Esophagus (tissue), 2 donors: ENCODE results near the gene SEMA3F. TPM values are rescaled to one million over a fixed set of nuclear protein-coding genes. Genes with fewer than 3 reads are reported as not detected.

Experiments
- H3K27ac ChIP-seq, 2 donors: one replicate each; pipeline ENCODE4 v1.5.1; 2013; ENCODE audit warnings: low read depth in 2 of 2, mild to moderate bottlenecking in 2 of 2, inconsistent platforms in 1 of 2, low read length in 1 of 2, moderate library complexity in 1 of 2
- H3K27me3 ChIP-seq, 2 donors: one replicate each; pipeline ENCODE4 v1.6.1; 2013; ENCODE audit warnings: low read length in 2 of 2, control low read depth in 1 of 2, mild to moderate bottlenecking in 1 of 2; ENCODE audit not compliant: insufficient read depth in 2 of 2, control insufficient read depth in 1 of 2
- H3K36me3 ChIP-seq, 2 donors: one replicate each; pipeline ENCODE4 v1.6.1; 2013; ENCODE audit warnings: low read length in 1 of 2; ENCODE audit not compliant: control insufficient read depth in 2 of 2, insufficient read depth in 2 of 2
- H3K4me1 ChIP-seq, 2 donors: one replicate each; pipeline ENCODE4 v1.6.1; 2013; ENCODE audit warnings: low read length in 1 of 2; ENCODE audit not compliant: control insufficient read depth in 2 of 2, insufficient read depth in 2 of 2
- H3K4me3 ChIP-seq, 2 donors: one replicate each; pipeline ENCODE4 v1.5.1; 2013; ENCODE audit warnings: low read length in 2 of 2, mild to moderate bottlenecking in 2 of 2, low read depth in 1 of 2, moderate library complexity in 1 of 2
- H3K9me3 ChIP-seq, 2 donors: one replicate each; pipeline ENCODE4 v1.6.1; 2013; ENCODE audit warnings: mild to moderate bottlenecking in 2 of 2, low read depth in 1 of 2, low read length in 1 of 2, moderate library complexity in 1 of 2; ENCODE audit not compliant: control insufficient read depth in 2 of 2, insufficient read depth in 1 of 2
- WGBS, 2 donors: extraction: QIAGEN DNeasy Blood & Tissue Kit; methylation state at CpG; one replicate each; pipeline ENCODE4 v1.1.7; 2013; 5-methylcytosine and 5-hydroxymethylcytosine counted together
- polyA plus RNA-seq, 2 donors: library from polyadenylated mRNA; stranded (reverse); fragments of 200-250 nt; gene quantifications; one replicate each; pipeline ENCODE4 v1.2.3, GENCODE V29; 2013
- donor health status: healthy with polysubstance abuse.
- donor health status: Bipolar disorder and iron deficiency.

Gene SEMA3F
- polyA plus RNA-seq, 2 donors: 55.4 to 79.6 TPM

DNA sequence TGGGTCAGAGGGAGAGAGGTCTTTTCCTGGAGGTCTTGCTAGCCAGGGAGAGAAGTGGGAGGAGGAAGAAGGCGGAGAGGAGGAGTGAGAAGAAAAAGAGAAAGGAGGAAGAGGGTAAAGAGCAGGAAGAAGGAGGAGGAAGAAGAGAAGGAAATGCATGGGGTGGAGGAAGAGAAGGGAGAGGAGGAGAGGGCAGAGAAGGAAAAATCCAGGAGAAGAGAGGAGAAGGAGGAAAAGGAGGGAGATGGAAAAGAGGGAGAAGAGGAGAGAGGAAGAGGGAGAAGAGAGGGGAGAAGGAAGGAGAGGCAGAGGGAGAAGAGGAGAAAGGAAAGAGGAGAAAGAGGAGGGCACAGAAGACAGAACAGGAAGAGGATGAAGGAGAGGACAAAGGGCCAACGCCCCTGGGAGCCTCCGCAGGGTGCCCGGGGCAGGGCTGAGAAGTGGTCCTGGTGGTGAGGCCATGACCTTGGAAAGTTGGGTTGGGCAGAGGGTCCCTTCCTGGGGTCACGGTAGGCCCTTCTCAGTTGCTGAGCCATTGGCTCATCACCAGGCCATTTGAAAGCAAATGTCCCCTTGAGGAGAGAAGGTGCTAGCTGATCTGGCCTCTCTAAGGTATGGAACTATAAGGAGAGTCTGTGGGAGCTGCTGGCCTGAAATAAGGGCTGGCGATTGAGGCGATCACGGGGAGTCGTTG, 1.2 kb upstream of the SEMA3F start:
- no peaks in the 10 kb centered on the region for H3K27me3 ChIP-seq
- peak overlapping the region in 1 of 2 donors; percentile 89 for H3K4me3 ChIP-seq
- H3K4me1 ChIP-seq: peaks cover 4 to 45% of the 10 kb centered on the region in 2 donors
- no peaks in the 10 kb centered on the region for H3K9me3 ChIP-seq
- no peaks in the 10 kb centered on the region for H3K36me3 ChIP-seq
- peak overlapping the region; percentile 80 to 84 for H3K27ac ChIP-seq
- 48 to 49% methylated on average over 9 of the region's 9 CpGs for WGBS, 2 donors

DNA sequence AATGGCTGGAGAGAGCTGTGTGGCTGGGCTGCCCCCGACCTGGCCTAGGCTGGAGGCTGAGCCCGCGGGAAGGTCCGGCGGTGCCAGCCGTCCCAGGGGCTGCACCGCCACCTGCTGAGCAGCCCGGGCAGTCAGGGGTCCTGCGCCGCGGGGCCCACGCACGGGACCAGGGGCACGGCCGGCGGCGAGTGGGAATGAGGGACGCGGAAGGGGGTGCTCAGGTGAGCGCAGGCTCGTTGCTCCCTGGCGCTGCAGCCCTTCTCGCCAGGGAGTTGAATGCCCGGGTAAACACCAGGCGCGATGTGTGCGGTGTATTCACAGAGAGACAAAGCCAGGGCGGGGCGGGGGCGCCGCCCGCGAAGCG, 666 bp upstream of the SEMA3F start:
- 3 to 5% methylated on average over 26 to 34 of the region's 34 CpGs for WGBS, 2 donors
- Histone ChIP-seq H3K27ac (peak overlapping the region; percentile 80 to 84), H3K27me3 (no peaks in the 10 kb centered on the region), H3K36me3 (no peaks in the 10 kb centered on the region), H3K9me3 (no peaks in the 10 kb centered on the region), H3K4me3 (peak overlapping the region; percentile 35 to 89), H3K4me1 (peaks cover 6 to 42% of the 10 kb centered on the region in 2 donors)

DNA sequence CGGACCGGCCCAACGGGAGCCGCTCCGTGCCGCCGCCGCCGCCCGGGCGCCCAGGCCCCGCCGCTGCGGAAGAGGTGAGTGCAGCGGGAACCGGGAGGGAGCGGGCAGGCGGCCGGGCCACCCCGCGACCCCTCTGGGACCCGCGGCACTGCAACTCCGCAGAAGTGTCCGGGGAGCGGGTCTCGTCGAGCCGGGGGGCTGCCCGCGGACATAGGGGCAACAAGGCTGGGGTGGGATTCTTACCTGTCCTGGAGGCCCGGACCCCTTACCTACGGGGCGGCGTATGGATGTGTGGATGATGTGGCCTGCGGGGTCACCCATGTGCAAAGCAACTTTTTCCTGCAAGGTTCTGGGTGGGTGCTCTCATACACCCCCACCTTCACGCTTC, 361 bp downstream of the SEMA3F start:
- peak overlapping the region; percentile 88 to 98 for H3K27ac ChIP-seq
- H3K4me1 ChIP-seq: peaks cover 9 to 41% of the 10 kb centered on the region in 2 donors
- peaks cover 0 to 7% of the 10 kb centered on the region in 2 donors for H3K36me3 ChIP-seq
- WGBS, 2 donors: 0 to 2% methylated on average over 37 of the region's 37 CpGs
- H3K4me3 ChIP-seq: peak overlapping the region; percentile 85 to 89
- H3K9me3 ChIP-seq: no peaks in the 10 kb centered on the region
- H3K27me3 ChIP-seq: no peaks in the 10 kb centered on the region

DNA sequence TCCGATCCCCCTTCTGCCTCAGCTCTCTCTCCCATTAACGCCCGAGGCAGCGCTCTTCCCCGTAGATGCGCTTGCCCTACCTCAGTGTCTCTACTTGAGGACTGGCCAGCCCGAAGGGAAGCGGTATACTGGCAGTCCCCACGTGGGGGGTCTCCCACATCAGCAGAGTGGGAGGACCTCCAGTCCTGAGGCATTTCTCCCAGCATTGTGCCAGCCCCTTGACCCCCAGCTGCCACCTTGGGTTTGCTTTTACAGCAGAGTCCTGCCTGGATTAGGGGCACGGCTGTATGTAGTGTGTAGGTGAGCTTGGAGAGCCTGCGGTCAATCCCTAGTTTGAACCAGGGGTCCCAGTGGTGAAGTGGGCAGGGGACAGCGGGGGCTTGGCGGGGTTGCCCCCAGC, 767 bp downstream of the SEMA3F start:
- Histone ChIP-seq H3K27me3 (no peaks in the 10 kb centered on the region), H3K4me3 (peak overlapping the region; percentile 85 to 89), H3K27ac (peak overlapping the region; percentile 88 to 98), H3K36me3 (peaks cover 0 to 8% of the 10 kb centered on the region in 2 donors), H3K4me1 (peaks cover 9 to 39% of the 10 kb centered on the region in 2 donors), H3K9me3 (no peaks in the 10 kb centered on the region)
- WGBS, 2 donors: 27 to 31% methylated on average over 13 of the region's 13 CpGs

DNA sequence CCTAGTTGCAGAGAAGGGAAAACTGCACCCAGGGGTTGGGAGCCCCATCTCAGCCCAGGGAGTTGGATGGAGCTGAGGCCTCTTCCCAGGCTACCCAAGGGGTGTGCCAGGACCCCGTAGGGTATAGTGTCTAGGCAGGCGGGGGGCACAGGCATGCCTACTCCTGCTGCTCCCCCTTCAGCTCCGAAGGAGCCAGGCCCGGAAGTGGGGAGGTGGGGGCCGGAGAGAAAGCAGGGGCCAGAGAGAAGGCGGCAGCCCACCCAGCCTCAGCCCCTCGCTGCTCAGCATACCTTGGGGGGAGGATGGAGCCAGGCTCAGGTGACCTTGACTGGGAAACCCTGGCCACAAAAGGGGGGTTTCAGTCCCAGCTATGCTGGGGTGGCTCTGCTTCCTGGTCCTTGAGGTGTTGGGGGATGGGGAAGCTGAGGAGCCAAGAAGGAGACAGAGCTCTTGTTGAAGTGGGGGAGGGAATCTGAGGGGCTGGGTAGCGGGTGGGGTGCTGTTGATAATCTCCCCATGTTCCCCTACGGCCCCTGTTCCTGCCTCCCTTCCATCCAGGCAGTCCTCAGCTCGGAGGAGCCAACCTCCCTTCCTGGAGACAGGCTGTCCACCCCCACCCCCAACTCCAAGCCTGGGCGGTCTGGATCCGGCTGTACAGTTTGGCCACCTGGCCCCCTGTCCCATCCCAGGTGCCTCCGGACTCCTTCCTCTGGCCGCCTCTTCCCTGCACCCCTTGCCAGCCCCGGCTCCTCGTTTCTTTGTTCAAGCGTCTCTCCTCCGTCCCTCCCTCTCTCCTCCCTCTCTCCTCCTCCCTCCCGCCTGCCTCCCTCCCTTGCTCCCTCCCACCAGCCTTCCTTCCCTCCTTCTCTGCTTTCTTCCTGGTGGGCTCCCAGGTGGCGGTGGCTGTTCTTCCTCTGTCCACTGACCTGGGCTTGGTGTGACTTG, 1.7 kb downstream of the SEMA3F start:
- H3K27me3 ChIP-seq: no peaks in the 10 kb centered on the region
- H3K9me3 ChIP-seq: no peaks in the 10 kb centered on the region
- H3K36me3 ChIP-seq: peaks cover 0 to 15% of the 10 kb centered on the region in 2 donors
- peaks cover 12 to 40% of the 10 kb centered on the region in 2 donors for H3K4me1 ChIP-seq
- peak overlapping the region; percentile 85 to 89 for H3K4me3 ChIP-seq
- H3K27ac ChIP-seq: peak overlapping the region; percentile 88 to 98
- 20 to 33% methylated on average over 18 to 20 of the region's 20 CpGs for WGBS, 2 donors

DNA sequence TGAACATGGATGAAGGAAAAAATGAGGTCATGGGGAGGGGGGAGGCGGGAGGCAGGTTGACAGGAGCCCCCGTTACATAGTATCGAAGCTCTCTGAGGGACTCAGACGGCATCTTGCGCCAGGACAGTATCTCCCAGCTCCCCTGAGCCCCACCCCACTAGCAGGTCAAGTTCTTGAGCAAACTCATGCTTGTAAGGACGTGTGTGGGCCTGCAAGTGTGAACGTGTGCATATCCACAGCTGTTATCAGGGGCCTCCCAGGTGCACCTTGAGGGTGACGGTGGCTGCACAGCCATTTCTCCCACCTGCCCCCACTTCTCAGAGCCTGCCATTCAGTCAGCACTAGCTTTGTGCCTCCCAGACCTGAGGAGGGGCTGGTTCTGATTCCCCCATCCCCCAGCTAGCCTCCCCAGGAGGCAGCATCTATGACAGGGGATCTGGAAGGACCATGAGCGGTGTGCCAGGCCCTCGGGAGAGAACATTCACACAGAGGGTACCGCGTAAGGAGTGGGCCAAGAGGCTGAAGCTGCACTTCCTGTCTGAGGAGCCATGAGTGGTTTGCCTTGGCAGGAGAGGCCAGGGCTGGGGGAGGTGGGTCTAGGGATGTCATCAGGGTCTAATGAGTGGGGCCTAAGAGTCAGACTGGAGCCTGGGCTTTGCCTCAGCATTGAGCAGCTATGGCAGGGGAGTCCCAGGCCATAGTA, 2.9 kb downstream of the SEMA3F start:
- 40 to 57% methylated on average over 12 of the region's 12 CpGs for WGBS, 2 donors
- H3K36me3 ChIP-seq: peaks cover 0 to 24% of the 10 kb centered on the region in 2 donors
- H3K27ac ChIP-seq: peak overlapping the region; percentile 88 to 98
- H3K27me3 ChIP-seq: no peaks in the 10 kb centered on the region
- H3K4me3 ChIP-seq: peak overlapping the region; percentile 15 to 89
- H3K4me1 ChIP-seq: peaks cover 11 to 44% of the 10 kb centered on the region in 2 donors
- no peaks in the 10 kb centered on the region for H3K9me3 ChIP-seq

DNA sequence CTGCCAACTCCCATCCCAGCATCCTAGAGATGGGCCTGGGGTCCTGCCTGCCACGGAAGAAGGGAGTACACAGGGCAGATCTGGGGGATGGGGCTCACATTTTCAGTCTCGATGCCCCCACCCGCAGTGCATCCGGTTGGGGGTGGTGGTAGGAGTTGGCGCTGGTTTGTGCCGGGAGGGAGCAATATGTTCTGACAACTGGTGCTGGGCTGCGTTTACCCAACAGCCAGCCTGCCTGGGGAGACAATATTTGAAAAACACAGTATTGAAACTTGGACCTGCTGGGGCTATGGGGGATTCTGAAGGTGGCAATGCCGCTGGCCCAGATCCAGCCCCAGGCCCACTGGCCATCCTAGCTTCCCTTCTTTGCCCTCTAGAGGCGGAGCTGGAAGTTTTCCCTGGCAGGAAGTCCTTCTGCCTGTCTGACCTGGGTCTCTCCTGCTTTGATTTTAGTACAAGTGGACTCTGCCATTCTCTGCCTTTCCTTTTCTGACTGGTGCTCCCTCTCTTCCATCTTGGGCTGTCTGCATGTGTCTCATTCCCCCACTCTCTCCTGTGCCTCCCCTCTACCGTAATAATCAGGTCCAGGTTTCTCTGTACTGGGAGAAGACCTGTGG, 3.5 kb downstream of the SEMA3F start:
- Histone ChIP-seq H3K9me3 (no peaks in the 10 kb centered on the region), H3K4me1 (peaks cover 11 to 44% of the 10 kb centered on the region in 2 donors), H3K27ac (peak overlapping the region; percentile 88 to 98), H3K36me3 (peaks cover 0 to 25% of the 10 kb centered on the region in 2 donors), H3K4me3 (peak overlapping the region; percentile 6 to 89), H3K27me3 (no peaks in the 10 kb centered on the region)
- whole genome bisulfite sequencing, 2 donors: 52 to 63% methylated on average over 10 of the region's 10 CpGs

DNA sequence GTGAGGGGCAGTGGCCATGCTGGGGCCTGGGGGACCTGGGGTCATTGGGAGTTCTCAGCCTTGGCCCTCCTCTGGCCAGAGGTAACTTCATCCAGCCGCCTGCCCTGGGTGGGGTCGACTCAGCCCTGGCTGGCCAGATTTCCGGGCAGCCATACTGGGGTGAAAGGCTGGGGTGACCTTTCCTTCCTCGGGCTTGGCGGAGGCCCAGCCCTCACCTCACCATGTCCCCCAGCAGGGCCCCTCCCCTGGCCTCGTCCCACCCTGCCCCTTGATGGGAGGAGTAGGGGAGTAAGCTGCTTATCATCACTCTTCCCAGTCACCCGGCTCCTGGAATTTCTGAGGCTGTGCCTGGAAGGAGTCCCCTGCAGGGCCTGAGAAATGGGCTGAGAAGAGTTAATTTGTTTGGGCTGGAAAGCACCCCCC, 5.4 kb downstream of the SEMA3F start:
- peaks cover 16 to 54% of the 10 kb centered on the region in 2 donors for H3K4me1 ChIP-seq
- WGBS, 2 donors: 37 to 47% methylated on average over 7 of the region's 7 CpGs
- peak overlapping the region; percentile 88 to 98 for H3K27ac ChIP-seq
- H3K9me3 ChIP-seq: no peaks in the 10 kb centered on the region
- H3K4me3 ChIP-seq: no peak overlapping the region
- peaks cover 0 to 27% of the 10 kb centered on the region in 2 donors for H3K36me3 ChIP-seq
- no peaks in the 10 kb centered on the region for H3K27me3 ChIP-seq

DNA sequence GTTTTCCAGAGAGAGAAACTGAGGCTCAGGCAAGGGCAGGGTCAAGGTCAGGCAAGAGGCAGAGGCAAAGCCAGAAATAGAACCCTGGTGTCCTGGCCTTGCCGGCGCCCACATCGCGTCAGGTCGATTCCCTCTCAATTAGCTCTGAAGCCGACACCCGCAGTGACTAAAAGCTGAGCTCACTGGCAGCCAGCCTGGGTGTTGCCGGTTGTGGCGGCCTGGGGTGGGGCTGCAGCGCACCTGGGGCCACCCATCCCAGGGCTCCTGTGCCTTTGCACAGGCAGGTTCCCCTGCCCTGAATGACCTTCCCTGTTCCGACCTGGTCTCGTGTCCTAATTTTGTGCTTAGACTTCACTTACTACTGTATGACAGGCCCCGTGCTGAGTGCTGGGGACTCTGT, 6.2 kb downstream of the SEMA3F start:
- Histone ChIP-seq H3K27me3 (no peaks in the 10 kb centered on the region), H3K27ac (peak overlapping the region; percentile 88 to 98), H3K4me1 (peaks cover 19 to 61% of the 10 kb centered on the region in 2 donors), H3K4me3 (no peak overlapping the region), H3K36me3 (peaks cover 0 to 28% of the 10 kb centered on the region in 2 donors), H3K9me3 (no peaks in the 10 kb centered on the region)
- WGBS, 2 donors: 36 to 38% methylated on average over 13 of the region's 13 CpGs
